ENCODE results near the gene PPRC1.

The PPRC1 gene, protein sequence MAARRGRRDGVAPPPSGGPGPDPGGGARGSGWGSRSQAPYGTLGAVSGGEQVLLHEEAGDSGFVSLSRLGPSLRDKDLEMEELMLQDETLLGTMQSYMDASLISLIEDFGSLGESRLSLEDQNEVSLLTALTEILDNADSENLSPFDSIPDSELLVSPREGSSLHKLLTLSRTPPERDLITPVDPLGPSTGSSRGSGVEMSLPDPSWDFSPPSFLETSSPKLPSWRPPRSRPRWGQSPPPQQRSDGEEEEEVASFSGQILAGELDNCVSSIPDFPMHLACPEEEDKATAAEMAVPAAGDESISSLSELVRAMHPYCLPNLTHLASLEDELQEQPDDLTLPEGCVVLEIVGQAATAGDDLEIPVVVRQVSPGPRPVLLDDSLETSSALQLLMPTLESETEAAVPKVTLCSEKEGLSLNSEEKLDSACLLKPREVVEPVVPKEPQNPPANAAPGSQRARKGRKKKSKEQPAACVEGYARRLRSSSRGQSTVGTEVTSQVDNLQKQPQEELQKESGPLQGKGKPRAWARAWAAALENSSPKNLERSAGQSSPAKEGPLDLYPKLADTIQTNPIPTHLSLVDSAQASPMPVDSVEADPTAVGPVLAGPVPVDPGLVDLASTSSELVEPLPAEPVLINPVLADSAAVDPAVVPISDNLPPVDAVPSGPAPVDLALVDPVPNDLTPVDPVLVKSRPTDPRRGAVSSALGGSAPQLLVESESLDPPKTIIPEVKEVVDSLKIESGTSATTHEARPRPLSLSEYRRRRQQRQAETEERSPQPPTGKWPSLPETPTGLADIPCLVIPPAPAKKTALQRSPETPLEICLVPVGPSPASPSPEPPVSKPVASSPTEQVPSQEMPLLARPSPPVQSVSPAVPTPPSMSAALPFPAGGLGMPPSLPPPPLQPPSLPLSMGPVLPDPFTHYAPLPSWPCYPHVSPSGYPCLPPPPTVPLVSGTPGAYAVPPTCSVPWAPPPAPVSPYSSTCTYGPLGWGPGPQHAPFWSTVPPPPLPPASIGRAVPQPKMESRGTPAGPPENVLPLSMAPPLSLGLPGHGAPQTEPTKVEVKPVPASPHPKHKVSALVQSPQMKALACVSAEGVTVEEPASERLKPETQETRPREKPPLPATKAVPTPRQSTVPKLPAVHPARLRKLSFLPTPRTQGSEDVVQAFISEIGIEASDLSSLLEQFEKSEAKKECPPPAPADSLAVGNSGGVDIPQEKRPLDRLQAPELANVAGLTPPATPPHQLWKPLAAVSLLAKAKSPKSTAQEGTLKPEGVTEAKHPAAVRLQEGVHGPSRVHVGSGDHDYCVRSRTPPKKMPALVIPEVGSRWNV (N-terminal part only)

DNA sequence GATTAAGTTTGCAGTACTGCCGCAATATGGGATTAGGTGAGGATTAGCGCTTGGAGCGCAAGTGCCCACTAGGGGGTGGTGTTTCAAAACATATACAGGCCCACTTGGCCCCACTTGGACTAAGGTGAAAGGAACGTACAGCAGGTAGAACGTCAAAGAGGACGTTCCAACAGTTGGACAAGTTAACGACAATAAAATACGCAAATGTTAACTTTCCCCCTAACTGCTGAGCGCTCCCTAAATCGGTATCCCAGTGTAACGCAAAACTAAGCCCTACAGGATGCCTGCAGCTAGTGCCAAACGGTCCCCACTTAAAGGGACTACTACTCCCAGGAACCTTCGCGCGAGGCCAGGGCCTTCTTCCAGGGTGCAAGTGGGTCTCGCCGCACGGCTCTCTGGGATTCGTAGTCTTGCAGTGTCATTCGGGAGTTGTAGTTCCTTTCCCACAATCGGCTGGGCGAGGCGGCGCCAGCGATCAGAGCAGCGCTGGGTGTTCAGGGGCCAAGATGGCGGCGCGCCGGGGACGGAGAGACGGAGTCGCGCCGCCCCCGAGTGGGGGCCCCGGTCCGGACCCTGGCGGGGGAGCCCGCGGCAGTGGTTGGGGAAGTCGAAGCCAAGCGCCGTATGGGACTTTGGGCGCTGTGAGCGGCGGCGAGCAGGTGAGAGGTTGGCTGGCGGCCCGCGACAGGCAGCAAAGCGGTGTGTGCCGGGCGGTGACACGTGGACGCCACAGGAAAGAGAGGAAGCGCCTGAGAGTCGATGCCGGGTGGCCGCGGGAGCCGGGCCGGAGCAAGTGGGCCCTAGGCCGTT lies at the start of gene PPRC1:
Gene PPRC1 (plus strand): TSS at position 478 of the 810 bp plus-strand sequence. CDS start 29 bp downstream, at position 507.
- DNase-seq, result peak; percentile 99

DNA sequence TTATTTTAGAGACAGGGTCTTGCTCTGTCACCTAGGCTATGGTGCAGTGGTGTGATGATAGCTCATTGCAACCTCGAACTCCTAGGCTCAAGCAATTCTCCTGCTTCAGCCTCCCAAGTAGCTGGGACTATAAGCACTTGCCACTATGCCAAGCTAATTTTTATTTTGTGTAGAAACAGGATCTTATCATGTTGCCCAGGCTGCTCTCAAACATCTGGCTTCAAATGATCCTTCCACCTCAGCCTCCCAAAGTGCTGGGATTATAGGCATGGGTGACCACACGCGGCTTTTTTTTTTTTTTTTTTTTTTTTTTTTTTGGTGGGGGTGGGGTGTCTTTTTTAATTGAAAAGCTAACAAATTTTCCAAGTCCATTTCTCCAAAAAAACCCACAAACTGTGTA lies 49.3 kb upstream of the PPRC1 start:
- no peak for DNase-seq

DNA sequence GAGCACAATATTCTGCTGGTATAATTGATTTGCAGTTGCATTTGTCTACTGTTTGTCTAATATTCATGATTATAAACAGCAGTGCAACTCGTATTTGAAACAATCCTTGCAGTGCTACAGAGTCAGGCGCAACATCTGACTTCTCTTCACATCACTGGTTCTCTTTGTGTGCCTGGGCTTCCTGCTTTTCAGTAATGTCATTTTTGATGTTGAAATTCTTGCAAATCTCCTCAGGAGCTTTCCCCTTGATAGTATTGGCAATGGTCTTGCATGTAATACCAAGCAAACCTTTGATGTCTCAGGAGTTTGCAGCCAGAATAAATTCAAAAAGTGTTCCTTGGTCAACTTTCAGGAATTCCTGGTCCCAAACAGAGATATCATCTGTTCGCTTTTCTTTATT lies 47.5 kb upstream of the PPRC1 start:
- DNase-seq, result no peak

DNA sequence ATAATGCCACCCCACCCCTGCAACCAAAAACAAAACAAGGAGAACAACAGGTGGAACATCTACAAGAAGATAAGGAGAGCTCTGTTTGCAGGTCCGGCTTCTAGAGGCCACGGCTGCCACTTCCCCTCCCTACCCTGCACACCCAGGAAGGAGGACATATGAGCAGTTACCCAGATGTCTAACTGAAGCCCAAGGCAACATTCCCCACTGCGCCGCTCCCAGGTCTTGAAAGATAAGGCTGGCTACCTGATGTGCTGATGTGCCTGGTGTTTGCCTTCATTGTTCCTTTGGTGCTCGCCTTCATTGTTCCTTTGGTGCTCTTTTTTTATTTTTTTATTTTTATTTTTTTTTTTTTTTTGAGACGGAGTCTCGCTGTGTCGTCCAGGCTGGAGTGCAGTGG lies 46.6 kb upstream of the PPRC1 start:
- DNase-seq, result no peak

DNA sequence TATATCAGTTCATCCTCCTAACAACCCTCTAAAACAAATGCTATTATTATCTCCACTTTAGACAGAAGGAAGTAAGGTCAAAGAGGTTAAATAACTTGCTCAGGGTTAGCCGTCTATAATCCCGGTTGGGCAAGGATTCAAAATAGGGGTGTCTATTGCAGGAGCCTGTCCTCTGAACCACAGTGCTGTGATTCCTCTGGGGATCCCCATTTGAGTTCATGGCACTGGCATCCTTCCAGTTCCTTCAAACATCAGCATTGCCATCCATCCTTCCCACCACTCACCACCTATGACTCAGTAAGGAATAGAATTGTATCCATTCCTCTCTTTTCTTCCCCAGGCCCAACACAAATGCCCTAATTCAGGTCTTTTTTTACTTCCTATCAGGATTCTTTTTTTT lies 42.1 kb upstream of the PPRC1 start:
- no peak for DNase-seq

DNA sequence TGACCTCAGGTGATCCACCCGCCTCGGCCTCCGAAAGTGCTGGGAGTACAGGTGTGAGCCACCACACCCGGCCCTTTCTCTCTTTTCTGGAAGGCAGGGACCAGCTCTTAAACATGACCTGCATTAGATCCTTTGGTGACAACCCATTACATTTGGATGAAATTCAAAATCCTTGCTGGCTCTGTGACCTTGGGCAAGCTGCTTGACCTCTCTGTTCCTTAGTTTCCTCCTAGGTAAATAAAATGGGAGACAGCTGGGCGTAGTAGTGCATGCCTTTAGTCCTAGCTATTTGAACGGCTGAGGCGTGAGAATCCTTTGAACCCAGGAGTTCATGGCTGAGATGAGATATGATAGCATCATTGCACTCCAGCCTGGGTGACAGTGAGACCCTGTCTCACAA lies 36.4 kb upstream of the PPRC1 start:
- no peak for DNase-seq

DNA sequence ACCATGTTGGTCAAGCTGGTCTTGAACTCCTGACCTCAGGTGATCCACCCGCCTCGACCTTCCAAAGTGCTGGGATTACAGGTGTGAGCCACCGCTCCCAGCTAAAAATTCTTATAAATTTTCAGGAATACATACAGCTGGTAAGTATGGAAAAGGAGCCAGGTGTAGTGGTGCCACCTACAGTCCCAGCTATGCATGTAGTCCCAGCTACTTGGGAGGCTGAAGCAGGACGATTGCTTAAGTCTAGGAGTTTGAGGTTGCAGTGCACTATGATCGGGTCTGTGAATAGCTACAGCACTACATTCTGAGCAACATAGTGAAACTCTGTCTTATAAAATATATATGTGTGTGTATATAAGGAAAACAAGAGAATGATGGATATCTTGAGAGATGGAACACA lies 31.7 kb upstream of the PPRC1 start:
- DNase-seq, result no peak

DNA sequence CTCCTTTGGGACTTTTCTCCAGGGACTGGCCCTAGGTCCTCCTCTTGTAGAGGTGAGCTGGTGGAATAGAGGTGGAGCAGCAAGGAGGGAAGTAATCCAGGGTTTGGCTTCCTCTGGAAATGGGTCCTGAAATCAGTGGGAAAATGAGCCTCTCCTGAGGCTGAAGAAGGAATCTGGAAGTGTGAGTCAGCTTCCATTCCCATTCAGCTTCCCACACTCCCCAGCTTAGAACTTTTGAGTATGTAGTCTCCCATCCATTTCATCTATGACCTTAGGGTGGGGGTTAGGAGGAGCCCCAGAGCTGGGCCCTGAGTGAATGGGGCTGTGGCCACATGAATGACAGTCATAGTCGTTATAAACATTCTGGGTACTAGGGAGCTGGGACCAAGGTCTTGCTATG lies 30.4 kb upstream of the PPRC1 start:
- DNase-seq, result no peak

DNA sequence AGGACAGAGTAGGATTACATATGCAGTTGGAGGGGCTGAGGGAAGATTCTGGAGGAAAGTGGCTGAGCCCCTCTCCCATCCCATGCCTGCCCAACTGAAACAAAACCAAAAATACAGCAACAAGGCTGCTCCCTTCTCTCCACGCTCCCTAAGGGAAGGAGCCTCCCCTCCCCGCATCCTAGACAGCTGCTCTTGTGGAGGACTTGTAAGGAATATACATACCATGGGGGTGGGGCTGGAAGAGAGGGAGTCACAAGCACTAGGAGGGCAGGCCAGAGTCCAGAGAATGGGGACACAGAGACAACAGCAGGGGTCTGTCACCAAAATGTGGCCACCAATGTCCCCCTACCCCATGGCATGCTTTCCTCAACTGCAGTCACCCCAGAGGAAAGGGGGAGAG lies 25.8 kb upstream of the PPRC1 start:
- no peak for DNase-seq

DNA sequence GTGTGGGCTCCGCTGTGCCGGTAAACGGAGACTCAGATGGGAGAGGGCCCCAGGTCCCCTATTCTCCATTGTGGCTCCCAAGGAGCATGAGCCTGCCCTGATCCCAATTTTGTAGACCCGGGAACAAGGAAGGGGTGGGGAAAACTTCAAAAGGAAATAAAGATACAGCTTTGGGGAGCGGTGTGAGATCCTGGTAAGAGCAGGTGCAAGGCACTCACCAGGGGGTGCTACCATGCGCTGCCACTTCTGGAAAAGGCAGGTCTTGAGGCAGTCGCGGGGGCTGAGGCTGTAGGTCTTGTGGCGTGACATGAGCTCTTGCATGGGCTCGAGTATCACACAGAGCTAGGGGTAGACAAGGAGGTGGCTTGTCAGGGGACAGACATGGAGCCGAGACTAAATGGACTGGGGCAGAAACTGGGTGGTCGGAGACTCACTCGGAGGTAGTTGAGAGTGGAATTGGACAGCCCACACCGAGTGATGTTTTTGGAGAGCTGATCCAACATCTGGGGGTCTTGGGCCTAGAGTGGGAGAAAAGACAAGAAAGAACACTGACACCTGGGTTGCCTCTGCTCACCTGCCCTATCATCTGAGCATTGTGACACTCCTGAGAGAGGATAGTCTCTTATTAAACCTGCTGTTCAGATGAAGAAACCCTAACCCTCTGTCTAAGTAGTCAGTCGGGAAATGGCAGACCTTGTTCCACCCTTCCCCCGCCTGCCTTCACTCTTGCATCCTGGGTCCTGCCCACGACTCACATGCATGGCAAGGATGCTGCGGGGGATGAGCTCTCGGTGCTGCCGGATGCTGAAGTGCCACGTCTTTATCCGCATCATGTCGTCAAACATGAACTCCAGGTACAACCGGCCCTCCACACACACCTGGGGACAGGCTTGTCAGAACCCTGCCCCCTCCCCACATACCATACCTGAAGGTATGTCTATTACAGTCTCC lies 23.4 kb upstream of the PPRC1 start:
- no peak for DNase-seq

DNA sequence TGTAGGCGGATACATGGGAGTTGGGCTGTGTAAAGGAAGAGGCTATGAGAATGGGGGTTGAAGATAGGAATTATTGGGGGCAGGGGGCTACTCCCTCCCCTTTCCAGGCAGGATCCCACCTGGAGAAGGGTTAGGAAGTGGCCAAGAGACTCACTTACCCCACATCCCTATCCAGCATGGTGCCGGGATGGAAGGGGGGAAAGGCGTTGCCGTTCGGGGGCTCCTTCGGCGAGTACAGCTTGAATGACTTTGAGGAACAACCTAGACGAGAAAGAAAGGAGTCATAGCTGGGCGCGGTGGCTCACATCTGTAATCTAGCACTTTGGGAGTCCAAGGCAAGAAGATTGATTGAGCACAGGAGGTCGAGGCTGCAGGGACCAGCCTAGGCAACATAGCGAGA lies 21.6 kb upstream of the PPRC1 start:
- no peak for DNase-seq

DNA sequence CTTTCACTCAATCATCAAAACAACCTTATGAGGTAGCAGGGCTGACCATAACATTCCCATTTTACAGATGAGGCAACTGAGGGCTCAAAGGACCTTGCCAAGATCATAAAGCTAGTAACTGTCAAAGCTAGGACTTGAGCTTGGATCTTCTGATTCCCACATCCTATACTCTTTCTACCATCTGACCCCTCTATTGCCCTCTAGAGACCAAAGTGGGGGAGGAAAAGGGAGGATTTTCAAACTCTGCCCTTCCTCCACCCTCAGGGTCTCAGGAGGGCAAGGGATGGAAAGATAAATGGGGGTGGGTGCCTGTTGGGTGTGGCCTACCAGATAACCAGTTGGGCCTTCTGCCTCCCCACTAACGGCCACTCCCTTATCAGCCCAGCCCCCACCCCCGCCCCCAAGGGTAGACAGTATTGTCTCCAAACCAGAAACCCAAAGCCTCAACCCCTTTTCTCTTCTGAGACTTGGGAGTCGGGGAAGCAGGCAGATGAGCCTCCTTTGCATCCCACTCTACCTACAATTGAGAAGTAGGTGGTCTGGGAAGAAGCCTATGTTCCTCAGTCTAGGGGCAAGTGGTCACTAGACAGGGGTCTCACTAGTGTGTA lies 20.5 kb upstream of the PPRC1 start:
- DNase-seq, result no peak

DNA sequence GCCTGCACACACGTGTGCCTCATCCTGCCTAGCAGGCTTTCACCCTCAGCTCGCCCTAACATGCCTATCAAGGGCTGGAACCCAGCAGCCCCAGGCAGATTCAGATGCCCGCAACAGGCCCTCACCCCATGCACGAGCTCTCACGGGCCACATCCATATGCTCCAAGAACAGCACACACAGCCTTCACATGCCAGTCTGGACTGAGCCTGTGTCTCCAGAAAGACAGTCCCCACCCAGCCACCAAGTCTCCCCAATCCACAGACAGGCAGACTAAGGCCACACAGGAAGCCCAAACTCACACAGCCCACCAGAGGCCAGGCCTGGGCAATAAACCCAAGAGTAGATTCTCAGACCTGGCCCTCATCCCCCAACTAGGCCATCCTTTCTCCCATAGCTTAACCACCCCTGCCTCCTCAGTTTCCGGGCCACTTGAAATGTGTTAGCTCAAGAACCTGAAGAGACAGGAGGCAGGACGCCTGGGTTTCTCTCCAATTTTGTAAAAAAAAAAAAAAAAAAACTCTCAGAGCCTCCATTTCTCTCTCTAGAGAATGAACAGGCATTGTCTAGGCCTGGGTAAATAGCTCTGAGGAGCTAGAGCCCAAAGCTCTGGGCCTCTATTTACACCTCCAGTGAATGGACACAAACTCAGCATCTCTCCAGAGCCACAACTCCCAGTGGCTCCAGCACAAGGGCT lies 19.4 kb upstream of the PPRC1 start:
- no peak for DNase-seq

DNA sequence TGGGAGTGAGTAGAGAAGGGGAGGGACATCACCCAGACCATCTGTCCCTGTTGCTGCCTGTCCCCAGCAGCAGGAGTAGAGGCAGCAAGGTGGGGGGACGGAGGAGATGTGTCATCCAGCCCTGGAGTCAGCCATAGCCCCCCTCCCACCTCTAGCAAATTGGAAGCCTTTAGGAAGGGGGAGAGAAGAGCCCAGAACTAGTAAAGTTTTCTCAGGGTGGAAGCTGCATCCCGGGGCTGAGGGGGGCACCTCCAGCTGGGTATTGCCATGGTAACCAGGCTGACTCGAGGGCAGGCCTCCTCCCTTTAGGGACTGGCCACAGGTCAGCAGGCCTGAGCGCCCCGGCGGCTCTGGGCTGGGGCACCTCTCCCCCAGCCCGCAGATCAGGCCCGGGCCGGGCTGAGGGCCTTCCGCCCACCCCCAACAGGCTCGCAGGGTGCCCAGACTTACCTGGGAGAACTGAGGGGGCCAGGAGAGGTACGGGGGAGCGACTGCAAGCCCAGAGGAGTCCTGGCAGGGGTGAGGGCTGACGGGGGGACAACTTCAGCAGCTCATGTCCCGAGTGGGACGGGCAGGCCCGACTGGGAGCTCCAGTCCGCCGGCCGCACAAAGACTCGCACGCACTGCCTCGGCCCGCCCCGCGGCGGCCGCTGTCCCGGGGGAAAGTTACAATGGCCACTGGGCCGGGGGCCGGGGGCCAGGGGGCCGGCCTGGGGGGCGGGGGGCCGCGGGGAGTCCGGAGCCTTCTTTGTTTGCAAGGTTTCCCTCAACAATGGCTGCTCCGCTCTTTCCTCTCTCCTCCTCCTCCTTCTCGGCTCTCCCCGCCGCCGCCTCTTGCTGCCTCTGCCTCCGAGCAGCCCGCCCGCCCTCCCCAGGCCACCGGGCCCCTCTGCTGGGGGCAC lies 18.6 kb upstream of the PPRC1 start:
- peak; percentile 53 for DNase-seq

DNA sequence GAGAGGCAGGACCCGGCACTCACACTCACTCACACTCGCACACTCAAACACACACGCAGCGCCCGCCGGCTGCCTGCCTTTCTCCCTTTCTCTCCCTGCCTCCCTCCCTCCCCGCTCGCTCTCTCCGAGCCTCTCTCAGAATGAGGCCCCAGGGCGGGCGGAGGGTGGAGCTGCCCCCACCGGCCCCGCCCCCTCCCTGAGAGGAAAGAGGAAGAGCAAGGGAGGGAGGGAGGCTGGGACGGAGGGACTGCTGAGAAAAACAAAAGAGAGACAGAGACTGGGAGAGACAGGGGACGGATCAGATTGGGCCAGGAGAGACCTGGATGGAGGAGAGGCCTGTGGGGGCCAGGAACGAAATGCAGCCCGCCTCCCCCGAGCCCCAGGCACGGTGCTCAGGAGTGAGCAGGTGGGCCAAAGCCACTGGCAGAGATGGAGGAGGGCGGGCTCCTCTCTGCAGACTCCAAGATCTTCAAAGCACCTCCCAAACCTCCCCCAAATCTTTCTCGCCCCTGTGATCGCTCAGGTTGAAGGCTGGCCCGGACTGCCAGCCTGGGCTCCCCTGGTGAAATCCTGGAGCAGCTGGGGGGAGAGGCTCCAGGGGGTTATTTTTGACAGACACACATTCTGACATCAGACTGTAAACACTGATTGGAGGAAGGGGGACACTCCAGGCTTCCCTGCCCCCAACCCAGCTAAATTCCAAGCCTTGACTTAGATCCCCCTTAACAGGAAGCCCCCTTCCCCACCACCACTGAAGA lies 17.8 kb upstream of the PPRC1 start:
- peak; percentile 95 for DNase-seq

DNA sequence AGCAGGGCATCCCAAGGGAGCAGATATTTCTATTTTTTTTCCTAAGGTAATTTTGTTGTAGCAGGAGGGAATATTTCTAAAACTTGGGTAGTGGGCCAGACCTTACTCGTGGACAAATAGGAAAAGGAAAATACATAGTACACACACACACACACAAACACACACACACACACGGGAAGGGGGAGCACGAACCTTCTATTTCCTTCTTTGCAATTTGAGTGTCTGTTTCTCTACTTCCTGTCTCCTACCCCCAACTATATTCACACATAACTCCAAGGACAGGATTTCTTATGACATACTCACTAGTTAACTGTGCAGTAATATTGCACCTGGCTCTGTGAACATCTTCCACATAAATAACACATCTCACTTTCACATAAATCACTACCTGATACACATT lies 17.1 kb upstream of the PPRC1 start:
- DNase-seq, result no peak

DNA sequence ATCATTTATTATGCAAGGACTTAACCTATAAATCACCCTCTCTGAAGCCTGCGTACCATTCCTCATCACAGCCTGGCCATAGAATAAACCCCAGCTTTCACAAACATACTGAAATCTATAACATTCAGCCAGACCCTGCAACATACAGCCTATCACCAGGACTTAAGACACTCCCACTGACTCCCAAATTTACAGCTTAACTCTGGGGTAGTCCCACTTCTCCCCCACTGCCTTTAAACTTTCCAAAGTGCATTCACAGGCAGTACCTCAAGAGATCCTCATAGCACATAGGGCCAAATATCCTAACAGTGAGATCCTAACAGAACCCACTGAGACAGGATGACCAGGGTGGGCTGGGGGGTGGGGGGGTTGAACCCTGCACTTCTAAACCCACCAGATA lies 16.2 kb upstream of the PPRC1 start:
- DNase-seq, result no peak

Measured in right hindlimb (tissue), 1 donor.